ENCODE data around the gene MCEE. TPM values are rescaled to one million over a fixed set of nuclear protein-coding genes. Genes with fewer than 3 reads are reported as not detected.
A peak's percentile ranks its signal among the peaks of the same experiment; 100 is the strongest.
"Not testable (repeated sequence)": the region's sequence is repeated elsewhere in the genome, so short reads cannot be mapped to it uniquely, and the experiment has no call there.

The MCEE gene
- total RNA-seq: 10 to 100 TPM; 11.9 to 23.7 (median 19.1) TPM

- Histone ChIP-seq H3K4me1 (peaks cover 4 to 51% (median 18%) of the 10 kb centered on the region in 3 donors), H3K9me3 (no peaks in the 10 kb centered on the region), H3K4me3 (peak within 1 kb of the TSS; percentile 64 to 76), H3K27me3 (no peaks in the 10 kb centered on the region), H3K27ac (peak within 1 kb of the TSS; percentile 76 to 98 (median 94)), H3K36me3 (peaks cover 4 to 22% of the 10 kb centered on the region in 2 donors)
- WGBS, 2 donors (ENCODE audit: low coverage in 1 of 2): 0 to 1% methylated on average over 21 to 26 of the region's 67 CpGs
- peak; percentile 65 for TF ChIP-seq POLR2AphosphoS5 (IDR thresholded peaks at IDR 0.05)
- TF ChIP-seq POLR2A (IDR thresholded peaks at IDR 0.05): peak in 1 of 2 donors; percentile 47
- no peak for TF ChIP-seq CTCF (IDR thresholded peaks at IDR 0.05)
- ATAC-seq: peak; percentile 97
These were observed at the start of gene MCEE, which contains the start of gene MPHOSPH10 for GRCh38 chr2:71130152-71130904. Gene MCEE, minus strand, starts transcription at chr2:71130229. Its CDS starts 10 bp downstream, at chr2:71130219. Gene MPHOSPH10, plus strand, starts transcription at chr2:71130634. Its CDS starts 32 bp downstream, at chr2:71130666.

GRCh38 chr2:71178836-71179235 is 48.8 kb upstream of the MCEE start:
- not testable (repeated sequence) for H3K36me3 ChIP-seq, H3K9me3 ChIP-seq, H3K27me3 ChIP-seq, ATAC-seq, H3K4me3 ChIP-seq, H3K27ac ChIP-seq, H3K4me1 ChIP-seq
- WGBS, 2 donors (ENCODE audit: low coverage in 1 of 2): 72 to 80% methylated on average over 4 to 5 of the region's 8 CpGs

GRCh38 chr2:71174207-71174606 is 44.2 kb upstream of the MCEE start:
- WGBS, 2 donors (ENCODE audit: low coverage in 1 of 2): 22 to 62% methylated on average over 1 to 3 of the region's 3 CpGs
- TF ChIP-seq POLR2A (IDR thresholded peaks at IDR 0.05) (no peak), EP300 (IDR thresholded peaks at IDR 0.05) (no peak), POLR2AphosphoS5 (IDR thresholded peaks at IDR 0.05) (no peak), CTCF (IDR thresholded peaks at IDR 0.05) (no peak)
- Histone ChIP-seq H3K9me3 (no peaks in the 10 kb centered on the region), H3K4me1 (no peaks in the 10 kb centered on the region), H3K27ac (no peak overlapping the region), H3K27me3 (peaks cover 12% of the 10 kb centered on the region), H3K4me3 (no peak overlapping the region), H3K36me3 (no peaks in the 10 kb centered on the region)
- ATAC-seq: no peak

- no peak overlapping the region for H3K27ac ChIP-seq
- TF ChIP-seq CTCF (IDR thresholded peaks at IDR 0.05) (no peak), EP300 (IDR thresholded peaks at IDR 0.05) (no peak), POLR2AphosphoS5 (IDR thresholded peaks at IDR 0.05) (no peak), POLR2A (IDR thresholded peaks at IDR 0.05) (no peak)
- 60 to 63% methylated on average over 1 of the region's 1 CpG for WGBS, 2 donors (ENCODE audit: low coverage in 1 of 2)
These were observed 43.1 kb upstream of the MCEE start for GRCh38 chr2:71173096-71173495.

GRCh38 chr2:71166812-71167211 is 36.8 kb upstream of the MCEE start:
- Histone ChIP-seq H3K36me3 (no peaks in the 10 kb centered on the region), H3K9me3 (no peaks in the 10 kb centered on the region), H3K27ac (no peak overlapping the region), H3K27me3 (no peaks in the 10 kb centered on the region), H3K4me1 (no peaks in the 10 kb centered on the region), H3K4me3 (no peak overlapping the region)
- ATAC-seq: no peak
- WGBS, 2 donors (ENCODE audit: low coverage in 1 of 2): 67% methylated on average over 1 of the region's 3 CpGs; no CpG with 5 or more reads in 1 of the 2 donors
- TF ChIP-seq CTCF (IDR thresholded peaks at IDR 0.05): no peak
- no peak for TF ChIP-seq POLR2AphosphoS5 (IDR thresholded peaks at IDR 0.05)
- TF ChIP-seq POLR2A (IDR thresholded peaks at IDR 0.05): no peak
- TF ChIP-seq EP300 (IDR thresholded peaks at IDR 0.05): no peak

More at GRCh38 chr2:71173096-71173495, 43.1 kb upstream of the MCEE start:
- Histone ChIP-seq H3K9me3 (no peaks in the 10 kb centered on the region), H3K4me1 (no peaks in the 10 kb centered on the region), H3K4me3 (no peak overlapping the region), H3K36me3 (no peaks in the 10 kb centered on the region), H3K27me3 (peaks cover 12% of the 10 kb centered on the region)
- no peak for ATAC-seq

Data from gastroesophageal sphincter (tissue), 4 donors.